ENCODE data around the gene PPP2R2C.

PPP2R2C gene

GRCh38 chr4:6383009-6383404 is 89.4 kb downstream of the PPP2R2C start:
- DNase-seq (ENCODE audit: extremely low read depth in 1 of 2, low read depth in 1 of 2) = no peak

- DNase-seq (ENCODE audit: extremely low read depth in 1 of 2, low read depth in 1 of 2) = no peak
Observed at GRCh38 chr4:6381571-6382123, 90.8 kb downstream of the PPP2R2C start.

- no peak for DNase-seq (ENCODE audit: extremely low read depth in 1 of 2, low read depth in 1 of 2)
Observed at GRCh38 chr4:6380746-6381410, 91.5 kb downstream of the PPP2R2C start.

- no peak for DNase-seq (ENCODE audit: extremely low read depth in 1 of 2, low read depth in 1 of 2)
Observed at GRCh38 chr4:6379767-6380745, 92.4 kb downstream of the PPP2R2C start.

DNA sequence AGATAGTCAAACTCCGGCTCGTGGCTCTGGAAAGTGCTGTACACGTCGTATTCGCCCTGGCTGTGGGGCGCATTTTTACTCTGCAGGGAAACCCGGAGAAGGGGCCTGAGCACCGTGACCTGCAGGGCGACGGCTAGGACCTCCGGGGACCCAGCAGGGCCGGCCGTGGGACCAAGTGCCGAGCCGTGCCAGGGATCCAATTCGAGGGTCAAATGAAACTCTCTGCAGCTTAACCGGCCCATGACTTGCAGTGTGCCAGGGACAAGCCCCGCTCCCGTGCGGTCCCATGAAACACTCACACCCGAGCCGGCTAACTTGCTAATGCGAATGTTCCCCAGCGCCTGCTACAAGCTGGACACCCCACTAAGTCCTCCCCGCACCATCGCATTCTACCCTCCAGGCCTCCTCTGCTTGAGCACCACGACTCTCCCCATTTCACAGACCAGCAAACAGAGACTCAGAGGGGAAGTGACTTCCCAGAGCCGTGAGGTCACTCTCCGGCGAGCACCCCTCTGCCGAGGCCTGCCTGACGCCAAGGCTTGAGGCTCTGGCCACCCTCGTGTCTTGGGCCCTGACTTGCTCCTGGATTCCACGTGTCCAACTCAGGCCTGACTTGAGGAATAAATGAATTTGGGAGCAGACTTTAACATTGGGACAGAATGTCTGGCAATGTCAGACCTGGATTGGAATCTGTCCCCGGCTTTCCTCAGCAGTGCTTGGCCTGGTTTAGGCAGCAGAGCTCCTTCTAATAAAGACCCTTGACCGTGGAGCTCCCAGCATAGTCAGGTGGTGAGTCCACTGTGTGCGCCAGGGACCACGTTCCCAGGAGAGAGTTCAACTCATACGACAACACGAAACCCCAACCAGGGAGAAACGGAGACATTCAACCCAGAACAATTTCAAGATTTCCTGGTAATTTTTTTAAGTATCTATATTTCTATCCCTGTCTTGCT is 93.6 kb downstream of the PPP2R2C start:
- DNase-seq (ENCODE audit: extremely low read depth in 1 of 2, low read depth in 1 of 2) = no peak

GRCh38 chr4:6377626-6378492 is 94.6 kb downstream of the PPP2R2C start:
- no peak for DNase-seq (ENCODE audit: extremely low read depth in 1 of 2, low read depth in 1 of 2)

DNA sequence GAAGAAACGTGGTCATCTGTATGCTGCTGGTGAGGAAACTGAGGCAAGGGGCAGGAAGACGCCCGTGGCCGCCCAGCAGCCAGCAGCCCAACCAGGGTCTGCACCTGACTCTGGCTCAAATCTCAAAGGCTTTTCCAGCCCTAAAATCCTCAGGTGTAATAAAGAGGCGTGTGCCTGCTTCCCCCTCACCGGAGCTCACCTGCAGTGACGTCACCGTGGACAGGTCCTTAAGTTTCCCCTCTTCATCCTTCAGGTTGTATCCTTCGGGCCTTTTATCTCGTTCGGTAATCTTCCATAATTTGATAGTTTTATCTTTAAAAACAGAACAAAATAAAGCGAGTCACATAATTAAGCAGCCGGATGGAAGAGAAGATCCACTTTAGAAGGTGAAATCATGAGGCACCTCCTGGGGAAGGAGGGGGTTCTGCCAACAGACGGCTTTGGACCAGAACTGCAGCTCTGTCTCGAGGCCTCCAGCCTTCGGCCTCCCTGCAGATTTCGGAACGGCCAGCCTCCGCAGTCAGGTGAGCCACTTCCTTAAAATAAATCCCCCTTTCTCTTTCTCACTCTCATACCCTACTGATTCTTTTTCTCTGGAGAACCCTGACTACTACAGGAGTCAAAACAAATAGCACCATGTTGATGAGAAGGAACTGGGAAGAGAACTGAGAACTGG is 96.7 kb downstream of the PPP2R2C start:
- no peak for DNase-seq (ENCODE audit: extremely low read depth in 1 of 2, low read depth in 1 of 2)

DNA sequence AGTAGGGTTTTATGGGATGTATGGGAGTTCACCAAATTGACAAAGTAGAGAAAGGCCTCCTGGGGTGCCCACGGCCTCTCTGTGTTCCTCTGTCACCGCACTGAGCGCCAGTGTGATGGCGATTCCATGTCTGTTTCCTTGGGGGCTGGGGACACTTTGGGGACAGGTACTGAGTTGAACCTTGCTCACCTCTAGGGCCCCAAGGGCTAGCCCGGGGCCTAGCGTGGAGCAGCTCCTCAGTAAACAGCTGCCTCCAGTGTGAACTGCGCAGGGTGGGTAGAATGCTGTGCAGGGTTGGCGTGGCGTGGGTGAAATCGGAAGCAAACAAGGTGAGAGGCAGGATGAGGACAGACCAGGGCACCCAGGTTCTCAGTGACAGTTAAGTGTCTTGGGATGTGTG is 97.8 kb downstream of the PPP2R2C start:
- no peak for DNase-seq (ENCODE audit: extremely low read depth in 1 of 2, low read depth in 1 of 2)

GRCh38 chr4:6373541-6374410 is 98.6 kb downstream of the PPP2R2C start:
- no peak for DNase-seq (ENCODE audit: extremely low read depth in 1 of 2, low read depth in 1 of 2)

DNA sequence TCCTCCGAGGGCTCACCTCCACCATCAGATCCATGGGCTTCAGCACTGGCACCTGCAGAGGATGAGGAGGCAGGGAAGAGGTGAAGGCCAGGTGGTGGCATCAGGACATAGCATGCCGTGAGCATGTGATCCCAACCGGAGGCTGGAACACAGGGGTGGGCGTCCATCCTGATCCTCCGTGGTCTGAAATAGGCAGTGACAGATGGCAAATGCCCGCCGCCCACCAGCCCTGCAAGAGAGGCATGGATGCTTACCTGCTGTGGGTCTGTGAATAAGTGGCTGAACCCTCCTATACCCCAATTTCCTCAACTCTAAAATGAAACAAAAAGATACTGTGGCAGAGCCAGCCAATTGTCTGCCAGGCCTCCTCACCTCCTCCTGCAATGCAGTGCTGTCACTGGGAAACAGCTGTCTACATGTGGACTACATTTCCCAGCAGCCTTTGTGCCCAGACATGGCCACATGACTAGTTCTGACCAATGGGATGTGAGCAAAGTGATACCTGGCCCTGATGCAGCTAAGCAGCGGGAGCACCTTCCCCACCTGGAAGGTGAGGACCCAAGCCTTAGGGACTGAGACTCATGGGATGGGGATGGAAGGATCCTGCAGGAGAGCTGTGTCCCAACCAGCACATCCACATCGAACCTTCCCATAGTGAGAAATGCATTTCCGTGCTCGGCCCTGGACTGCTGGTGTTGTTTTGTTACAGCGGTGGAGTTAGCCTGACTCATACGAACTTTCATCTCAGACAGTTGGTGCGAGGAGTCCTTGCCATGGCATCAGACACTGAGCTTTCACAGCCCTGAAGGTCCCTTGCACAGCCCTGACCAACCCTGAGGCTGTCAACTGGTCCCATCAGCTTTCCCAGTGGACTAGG is 99.5 kb downstream of the PPP2R2C start:
- DNase-seq (ENCODE audit: extremely low read depth in 1 of 2, low read depth in 1 of 2) = no peak

- no peak for DNase-seq (ENCODE audit: extremely low read depth in 1 of 2, low read depth in 1 of 2)
Observed at GRCh38 chr4:6371812-6372211, 100.6 kb downstream of the PPP2R2C start.

GRCh38 chr4:6371271-6371670 is 101.1 kb downstream of the PPP2R2C start:
- no peak for DNase-seq (ENCODE audit: extremely low read depth in 1 of 2, low read depth in 1 of 2)

- no peak for DNase-seq (ENCODE audit: extremely low read depth in 1 of 2, low read depth in 1 of 2)
Observed at GRCh38 chr4:6369924-6370645, 102.3 kb downstream of the PPP2R2C start.

DNA sequence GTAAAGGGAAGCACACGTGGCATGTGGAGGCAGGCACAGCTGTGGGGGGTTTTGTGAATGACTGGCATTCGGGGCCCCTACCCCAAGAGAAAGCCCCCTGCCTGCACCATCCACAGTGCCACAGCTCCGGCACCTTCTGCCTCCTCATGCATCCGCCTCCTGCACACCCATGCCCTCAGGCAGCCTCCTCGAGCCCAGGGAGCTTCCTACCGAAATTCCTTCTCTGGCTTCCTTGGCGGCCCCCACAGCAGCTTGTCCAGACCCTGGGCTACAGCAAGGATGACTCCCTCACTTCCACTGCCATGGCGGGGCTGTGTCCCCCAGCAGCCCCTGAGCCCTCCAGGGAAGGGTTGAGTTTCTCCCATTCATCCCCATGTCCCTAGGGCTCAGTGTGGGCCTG is 102.9 kb downstream of the PPP2R2C start:
- no peak for DNase-seq (ENCODE audit: extremely low read depth in 1 of 2, low read depth in 1 of 2)

DNA sequence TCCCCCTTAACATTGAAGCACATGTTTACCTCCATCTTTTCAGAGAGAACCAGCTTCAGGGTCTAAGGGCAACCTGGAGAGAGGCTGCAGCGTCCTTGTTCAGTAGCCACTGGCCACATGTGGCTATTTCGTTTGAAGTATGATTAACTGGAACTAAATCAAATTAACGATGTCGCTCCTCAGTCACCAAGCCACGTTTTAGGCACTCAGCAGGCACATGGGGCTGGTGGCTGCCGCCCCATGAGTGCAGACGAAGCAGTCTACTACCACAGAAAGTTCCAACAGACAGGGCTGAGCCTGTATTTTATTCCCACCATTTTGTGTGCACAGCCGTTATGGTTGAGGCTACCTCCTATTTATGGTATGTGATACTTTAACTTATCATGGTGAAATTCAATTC is 103.4 kb downstream of the PPP2R2C start:
- DNase-seq (ENCODE audit: extremely low read depth in 1 of 2, low read depth in 1 of 2) = no peak

DNA sequence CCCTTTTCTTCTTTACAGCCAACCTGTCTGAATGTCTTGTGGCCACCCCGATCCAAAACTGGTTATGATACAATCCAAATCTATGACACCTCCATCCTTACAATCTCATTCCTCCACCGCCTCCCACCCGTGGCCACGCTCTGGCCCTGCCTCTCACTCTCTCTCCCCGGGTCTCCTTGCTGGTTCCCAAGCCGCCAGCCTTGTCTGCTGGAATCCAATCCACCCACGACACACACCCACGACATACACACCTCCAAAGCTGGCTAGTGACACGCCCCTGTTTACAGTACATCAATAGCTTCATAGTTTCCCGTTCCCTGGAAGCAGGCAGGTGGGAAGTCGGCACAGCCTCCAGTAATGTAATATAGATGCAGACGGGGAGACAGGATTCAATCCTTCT is 103.8 kb downstream of the PPP2R2C start:
- no peak for DNase-seq (ENCODE audit: extremely low read depth in 1 of 2, low read depth in 1 of 2)

- DNase-seq (ENCODE audit: extremely low read depth in 1 of 2, low read depth in 1 of 2) = no peak
Observed at GRCh38 chr4:6368096-6368495, 104.3 kb downstream of the PPP2R2C start.
